OCI-M1 (cell line): ENCODE data around the gene HCN4.
"Not testable (repeated sequence)": the region's sequence is repeated elsewhere in the genome, so short reads cannot be mapped to it uniquely, and the experiment has no call there.

Experiments used
- DNase-seq: peaks from one replicate; lab custom pipeline; 2025; lab: John Stamatoyannopoulos, UW

HCN4 gene

DNA sequence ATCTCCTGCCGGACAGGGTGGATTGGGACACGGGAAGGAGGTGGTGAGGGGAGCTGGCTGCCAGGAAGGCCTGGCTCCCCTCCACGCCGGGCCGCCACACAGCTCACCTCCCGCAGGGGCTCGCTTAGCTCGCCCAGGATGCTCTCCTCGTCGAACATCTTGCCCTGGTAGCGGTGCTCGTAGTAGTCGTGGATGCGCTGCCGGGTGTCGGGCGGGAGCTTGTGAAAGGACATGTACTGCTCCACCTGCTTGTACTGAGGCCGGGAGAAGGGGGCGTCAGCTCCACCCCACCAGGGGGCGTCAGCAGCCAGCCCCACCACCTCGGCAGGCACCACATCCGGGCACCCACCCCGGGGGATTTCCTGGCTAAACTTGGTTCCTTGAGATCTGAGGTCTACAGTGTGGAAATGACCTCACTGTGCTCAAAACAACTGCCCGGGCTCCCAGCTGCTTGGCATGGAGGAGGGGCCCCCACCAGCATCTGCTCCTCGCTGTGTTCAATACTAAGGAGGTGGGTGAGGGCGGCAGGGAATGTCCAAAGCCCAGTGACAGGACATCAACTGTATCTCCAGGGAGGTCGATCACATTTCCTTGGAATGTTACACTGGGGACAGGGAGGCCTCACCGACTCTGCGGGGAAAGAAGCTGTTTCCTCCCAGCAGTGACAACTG lies 43.4 kb downstream of the HCN4 start:
- DNase-seq = peak; percentile 17

DNA sequence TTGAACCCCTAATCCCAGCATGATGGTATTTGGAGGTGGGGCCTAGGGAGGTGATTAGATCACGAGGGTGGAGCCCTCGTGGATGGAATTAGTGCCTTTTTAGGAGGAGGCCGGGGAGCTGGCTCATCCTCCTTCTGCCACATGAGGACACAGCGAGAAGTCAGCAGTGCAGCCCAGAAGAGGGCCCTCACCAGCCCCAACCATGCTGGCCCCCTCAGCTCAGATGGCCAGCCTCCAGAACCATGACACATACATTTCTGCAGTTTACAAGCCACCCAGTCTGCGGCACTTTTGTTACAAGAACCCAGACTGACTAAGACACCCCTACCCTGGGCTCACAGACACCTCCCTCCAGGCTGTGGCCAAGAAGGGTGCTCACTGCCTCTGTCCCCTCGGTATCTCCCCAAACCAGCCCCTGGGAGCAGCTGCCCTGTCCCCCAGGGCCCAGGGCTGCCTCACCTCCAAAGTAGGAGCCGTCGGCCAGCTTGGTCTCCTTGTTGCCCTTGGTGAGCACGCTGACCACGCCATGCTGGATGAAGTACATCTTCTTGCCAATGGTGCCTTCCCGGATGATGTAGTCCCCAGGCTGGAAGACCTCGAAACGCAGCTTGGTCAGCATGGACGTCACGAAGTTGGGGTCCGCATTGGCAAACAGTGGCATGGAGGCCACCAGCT lies 44.1 kb downstream of the HCN4 start:
- DNase-seq = no peak

DNA sequence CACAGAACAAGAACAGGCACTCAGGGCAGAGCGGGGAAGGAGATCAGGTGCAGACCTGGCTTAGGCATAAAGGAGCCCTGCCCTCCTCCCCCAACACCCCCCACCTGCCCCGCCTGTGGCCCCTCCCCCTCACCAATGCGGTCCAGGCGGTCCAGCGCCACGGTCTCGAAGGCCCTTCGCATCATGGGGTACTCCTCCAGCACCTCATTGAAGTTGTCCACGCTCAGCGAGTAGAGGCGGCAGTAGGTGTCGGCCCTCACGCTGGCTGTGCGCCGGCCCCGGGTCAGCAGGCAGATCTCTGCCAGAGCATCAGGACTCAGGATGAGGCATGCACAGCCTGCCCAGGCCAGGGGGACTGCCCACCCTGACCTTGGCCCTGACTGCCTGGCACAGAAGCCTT lies 44.8 kb downstream of the HCN4 start:
- no peak for DNase-seq

DNA sequence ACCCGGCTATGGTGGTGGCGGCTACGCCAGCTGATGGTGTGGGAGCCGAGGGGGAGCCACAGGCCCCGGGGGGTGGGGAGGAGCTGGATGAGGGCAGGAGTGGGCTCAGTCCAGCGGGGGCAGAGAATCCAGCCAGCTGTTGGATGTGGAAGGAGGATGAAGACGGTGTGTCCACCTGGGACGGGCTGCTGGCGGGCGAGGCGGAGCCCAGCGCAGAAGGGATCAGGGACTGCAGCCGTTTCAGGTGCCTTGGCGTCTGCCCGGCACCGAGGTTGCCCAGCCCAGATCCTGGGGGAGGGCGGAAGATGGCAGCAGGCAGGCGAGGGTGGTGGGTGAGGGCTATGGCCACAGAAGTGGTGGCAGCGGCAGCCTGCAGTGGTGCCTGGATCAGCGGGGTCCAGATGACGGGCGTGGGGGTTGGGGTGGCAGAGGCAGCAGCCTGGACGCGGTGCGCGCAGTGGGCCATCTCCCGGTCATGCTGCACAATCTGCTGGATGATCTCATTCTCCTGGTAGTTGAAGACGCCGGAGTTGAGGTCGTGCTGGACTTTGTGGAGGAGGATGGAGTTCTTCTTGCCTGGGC lies 45.3 kb downstream of the HCN4 start:
- no peak for DNase-seq

DNA sequence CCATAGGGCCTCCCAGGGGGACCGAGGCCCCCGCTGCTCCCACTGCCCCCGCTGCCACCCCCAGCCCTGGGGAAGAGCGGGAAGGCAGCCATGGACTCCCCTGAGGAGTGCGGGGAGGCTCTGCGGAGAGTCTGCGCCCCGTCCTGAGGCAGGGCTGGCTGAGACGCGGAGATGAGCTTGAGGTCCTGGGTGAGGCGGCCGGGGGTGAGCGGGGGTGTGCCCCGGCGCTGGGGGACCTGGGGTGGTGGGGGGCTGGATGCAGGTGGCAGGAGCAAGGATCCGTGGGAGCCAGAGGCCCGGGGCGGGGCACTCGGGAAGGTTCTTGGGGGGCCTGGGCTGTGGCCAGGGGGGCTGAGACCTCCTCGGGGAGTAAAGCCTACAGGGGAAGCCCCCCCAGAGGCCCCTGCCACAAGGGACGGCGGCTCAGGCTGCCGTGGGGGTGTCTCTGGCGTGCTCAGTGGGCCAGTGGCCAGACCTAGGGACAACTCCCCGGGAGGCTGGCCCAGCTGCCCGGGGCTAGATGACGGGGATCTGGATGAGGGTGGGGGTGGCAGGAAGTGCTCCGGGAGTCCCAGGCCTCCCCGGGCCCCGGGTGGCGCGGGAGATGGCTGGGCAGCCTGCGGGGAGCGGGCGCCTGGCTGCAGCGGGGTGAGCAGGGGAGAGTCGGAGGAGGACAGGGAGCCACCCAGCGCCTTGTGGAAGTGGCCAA lies 45.9 kb downstream of the HCN4 start:
- no peak for DNase-seq

DNA sequence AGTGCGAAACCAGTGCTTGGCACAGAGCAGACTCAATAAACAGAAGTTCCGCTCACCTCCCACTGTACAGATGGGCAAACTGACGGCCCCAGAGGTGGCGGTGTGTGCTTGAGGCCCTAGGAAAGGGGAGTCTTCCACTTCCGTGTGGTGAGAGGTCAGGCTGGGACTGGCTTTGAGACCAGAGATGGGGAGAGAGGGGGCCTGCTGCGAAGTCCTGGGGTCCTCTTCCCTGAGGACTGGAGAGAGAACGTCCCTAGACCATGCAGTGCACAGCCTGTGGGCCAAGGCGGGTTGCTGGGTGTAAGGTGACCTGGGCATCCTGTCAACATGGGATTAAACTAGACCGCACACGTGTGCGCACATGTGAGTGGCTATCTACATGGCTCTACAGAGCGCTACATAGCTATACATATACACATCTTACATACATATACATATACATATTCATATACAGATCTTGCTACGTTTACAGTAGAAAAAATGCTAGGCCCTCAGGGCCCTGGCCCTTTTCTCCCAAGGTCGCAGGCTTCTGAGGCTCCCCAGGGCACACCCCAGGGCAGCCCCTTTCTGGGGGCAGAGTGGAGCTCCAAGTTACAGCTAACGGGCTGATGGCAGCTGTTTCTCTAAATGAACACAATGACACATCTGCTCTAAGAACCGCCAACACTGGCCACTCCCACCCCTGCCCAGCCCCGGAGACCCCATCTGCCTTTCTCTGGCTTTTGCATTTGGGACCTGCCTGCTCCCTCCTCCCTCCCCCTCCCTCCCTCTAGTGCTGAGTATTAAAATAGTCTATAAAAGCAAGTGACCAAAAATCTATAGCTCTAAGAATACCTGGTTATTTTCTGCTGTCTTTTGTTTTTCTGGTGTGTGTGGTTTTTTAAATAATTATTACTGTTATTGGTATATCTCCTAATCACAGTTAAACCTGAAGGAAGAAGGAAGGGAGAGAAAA lies 47.0 kb downstream of the HCN4 start:
- no peak for DNase-seq

DNA sequence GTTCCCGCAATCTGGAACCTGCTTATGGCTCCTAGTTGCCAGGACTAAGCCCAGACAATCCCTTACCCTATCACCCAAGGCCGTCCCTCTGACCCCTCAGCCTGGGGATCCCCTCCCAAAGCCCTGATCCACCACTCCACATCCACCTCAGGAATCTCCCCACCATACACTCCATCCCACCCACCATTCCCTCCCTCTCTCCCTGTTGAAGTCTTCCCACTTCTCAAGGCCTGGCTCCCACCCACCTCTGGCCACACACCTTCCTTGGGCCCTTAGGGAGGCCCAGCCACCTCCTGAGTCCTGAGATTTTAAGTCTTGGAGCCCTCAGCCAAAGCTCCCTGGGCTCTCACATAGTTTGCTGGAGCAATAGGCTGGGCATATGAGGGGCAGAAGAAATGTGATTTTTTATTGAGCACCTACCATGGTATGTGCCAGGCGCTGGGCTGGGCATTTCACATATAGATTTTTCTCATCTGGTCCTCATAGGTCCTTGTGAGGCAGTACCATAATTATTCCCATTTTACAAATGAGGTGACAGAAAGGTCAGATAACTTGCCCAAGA lies 48.1 kb downstream of the HCN4 start:
- no peak for DNase-seq

DNA sequence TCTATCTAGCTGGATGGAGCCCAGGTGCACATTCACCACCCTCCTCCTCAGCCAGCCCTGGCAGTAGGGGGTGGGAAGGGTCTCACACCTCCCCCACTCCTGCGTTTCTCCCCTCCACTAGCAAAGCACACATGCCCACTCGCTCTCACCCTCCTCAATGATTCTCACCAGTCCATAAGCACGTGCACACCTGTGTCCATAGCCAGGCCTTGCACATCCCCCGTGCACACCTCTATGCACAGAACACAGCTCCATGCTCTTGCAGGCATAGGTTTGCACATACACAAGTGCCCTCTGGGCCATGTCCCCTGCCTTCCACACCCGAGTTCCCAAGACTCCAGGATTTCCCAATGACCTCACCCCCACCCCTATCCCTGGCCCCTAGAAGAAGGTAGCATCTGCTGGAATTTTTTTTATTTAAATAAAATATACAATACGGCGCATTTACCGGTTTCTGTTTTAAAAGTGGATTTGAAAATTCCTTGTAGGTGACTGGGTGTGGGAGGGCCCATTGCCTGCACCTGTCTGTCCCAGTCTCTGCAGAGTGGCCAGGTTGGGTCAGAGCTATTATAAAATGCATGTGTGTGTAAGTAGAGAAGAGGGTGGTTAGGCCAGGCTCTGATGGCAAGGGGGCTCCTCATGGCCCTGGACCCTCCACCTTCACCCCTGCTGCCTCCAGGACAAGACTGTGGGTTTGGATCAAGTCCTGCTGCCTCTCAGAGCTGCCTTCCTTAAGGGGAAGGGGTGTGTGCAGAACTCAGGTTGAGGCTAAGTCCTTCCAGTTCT lies 49.1 kb downstream of the HCN4 start:
- no peak for DNase-seq

DNA sequence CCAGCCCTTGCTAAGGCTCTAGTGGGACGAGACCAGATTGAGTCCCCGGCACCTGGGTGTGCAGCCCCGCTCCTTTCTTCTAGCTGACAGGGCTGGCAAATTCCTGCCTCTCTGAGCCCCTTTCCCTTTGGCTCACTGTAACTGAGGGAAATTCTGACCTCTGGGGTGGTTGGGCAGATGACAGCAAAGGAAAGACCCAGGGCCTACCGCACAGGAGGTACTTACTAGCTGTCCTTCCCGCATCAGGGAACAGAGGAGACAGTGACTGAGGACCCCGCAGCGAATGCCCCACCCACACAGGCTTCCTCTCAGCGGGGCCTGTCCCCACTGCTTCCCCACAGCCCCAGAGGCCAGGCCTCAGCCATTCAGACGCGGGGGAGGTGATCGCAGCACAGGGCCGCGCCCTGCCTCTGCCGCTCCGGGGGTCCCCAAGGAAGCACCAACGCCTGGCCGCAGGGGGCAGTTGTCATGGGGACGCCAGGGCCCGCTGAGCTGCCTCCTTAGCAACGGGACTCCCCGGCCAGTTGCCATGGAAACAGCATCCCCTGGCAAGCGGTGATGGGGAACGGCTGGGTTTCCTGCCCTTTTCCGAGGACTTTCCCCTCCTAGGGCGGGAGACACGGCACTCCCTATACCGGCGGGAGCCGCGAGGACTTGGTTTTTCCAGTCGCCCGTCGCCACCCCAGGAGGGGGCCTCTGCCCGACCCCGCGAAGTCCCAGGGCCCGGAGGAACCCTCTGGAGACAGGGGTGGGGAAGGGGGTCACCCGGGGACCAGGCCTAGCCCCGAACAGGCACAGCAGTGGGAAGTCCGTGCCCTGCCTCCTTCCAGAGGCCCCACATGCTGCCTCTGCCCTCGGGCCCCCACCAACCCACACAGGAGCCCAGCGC lies 50.1 kb downstream of the HCN4 start:
- DNase-seq = no peak

DNA sequence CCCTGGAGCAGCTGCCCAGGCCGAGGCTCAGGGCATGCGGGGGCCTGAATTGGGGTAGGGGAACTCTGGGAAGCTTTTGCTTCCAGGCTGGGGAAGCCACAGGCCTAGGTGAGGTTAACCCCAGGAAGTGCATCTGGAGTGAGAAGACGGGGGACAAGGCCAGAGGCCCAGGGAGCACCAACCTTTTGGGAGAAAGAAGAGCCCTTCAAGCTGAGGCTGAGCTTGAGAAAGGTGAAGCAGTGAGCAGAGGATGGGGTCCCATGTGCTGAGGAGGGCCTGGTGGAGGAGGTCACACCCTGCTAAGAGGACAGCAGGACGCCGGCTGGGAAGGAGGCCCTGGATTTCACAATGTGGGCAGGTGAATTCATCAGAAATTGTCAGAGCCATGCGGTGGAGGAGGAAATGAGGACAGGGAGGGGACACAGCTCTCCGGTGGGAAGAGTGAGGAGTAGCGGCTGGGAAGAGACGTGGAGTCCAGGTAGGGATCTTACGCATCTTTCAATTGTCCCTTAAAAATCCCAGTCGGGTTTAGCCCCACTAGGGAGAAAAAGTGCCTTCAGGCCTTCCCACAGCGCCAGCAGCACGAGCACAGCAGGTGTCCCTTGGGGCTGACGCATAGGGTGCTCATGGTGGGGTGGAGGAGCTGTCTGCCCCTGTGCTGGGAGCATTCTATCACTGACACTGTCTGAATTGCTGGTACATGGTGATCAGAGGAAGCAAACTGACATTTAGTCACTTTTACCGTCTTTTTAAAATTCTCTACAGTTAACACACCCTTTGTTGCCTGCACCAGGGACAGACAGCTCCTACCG lies 50.9 kb downstream of the HCN4 start:
- DNase-seq = no peak

DNA sequence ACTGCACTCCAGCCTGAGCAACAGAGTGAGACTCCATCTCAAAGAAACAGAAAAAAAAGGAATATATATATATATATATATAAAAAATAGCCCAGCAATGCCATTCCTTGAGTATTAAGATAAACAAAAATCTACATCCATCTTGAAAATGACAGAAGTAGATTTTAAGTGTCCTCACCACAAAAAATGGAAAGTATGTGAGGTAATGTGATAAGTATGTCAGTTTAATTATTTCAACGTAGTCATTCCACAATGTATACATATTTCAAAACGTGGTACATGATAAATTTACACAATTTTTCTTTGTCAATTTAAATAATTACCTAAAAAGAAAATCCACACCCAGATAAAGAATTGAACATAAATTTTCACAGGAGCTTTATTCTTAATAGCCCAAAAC lies 54.9 kb downstream of the HCN4 start:
- DNase-seq = no peak

DNA sequence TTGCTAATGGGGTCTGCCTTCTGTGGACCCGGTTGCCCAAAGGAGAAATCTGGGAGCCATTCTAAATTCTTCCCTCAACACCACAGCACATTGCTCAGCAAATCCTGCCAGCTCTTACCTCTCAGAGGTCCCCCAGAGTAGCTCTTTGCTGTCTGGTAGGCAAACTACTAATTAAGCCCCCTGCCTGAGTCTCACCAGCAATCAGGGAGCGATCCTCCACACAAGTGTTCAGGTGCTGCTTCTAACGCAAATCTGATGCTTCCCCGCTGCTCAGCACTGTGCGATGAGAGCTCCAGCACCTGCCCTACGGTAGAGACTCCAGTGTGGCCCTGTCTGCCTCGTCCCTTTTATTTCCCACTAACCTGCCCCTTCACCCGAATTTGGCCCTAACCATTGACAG lies 60.5 kb downstream of the HCN4 start:
- DNase-seq = no peak

DNA sequence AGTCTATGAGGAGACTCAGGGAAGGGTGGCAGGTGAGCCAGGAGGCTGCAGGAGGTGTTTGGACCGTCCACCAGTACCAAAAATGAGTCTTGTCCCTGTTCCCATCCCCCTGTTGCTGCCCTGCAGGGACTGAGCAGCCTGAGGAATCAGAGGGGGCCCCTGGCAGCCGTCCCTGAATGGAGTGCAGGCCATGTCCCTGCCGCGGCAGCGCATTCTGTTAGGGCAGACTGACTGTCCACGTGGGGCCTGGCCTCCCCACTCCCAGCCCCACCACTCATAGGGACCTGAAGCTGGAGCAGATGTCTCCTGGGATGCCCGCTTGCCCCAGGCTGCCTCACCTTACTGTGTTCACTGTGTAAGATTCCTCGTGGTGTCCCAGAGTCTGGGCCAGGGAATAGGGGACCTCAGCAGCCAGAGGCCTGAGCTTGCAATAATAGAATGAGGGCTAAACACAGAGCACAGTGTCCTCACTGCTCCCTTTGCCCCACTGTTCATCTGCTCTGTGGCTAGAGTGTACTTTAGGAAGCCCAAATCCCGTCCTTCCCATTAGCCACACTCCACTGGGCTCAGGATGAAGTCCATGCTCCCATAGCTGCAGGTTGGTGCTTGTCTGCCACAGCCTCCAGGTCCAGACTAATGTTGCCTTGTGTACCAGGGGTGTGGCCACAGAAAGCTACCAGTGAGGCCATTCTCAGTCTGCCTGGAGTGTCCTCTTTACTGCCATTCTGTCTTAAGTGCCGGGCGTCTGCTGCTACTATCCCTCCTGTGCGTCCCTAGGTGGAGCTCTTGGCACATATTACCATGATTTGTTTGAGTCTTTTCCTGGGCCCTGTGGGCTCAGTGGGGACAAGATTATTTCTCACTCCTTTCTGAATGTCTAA lies 63.2 kb downstream of the HCN4 start:
- DNase-seq = peak; percentile 35

DNA sequence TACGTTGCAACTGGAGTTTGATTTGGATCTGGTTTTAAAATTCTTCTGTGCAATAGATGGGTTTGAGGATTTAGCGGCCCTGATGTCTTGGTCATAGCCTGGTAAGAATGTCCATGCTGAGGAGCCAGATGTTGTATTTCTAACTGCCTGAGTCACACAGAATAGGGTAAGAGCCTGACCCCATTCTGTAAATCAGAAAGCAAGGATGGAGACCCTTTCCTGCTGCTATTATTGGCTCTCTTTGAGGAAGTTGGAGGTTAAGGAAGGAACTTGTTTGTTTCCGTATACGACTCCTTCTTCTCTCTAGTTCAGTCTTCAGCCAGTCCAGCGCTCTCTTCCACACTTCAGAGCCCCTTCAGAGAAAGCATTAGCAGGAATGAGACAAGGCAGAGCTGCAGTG lies 65.1 kb downstream of the HCN4 start:
- DNase-seq = no peak

DNA sequence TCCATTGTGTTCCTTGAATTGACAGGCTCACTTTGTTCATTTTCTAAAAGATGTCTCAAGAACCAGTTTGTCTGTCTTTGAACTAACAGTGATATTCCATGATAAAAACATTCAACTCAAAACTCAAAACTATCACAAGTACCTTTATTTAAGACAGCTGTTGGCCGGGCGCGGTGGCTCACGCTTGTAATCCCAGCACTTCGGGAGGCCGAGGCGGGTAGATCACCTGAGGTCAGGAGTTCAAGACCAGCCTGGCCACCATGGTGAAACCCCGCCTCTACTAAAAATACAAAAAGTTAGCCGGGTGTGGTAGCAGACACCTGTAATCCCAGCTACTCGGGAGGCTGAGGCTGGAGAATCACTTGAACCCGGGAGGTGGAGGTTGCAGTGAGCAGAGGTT lies 68.5 kb downstream of the HCN4 start:
- DNase-seq = not testable (repeated sequence)

DNA sequence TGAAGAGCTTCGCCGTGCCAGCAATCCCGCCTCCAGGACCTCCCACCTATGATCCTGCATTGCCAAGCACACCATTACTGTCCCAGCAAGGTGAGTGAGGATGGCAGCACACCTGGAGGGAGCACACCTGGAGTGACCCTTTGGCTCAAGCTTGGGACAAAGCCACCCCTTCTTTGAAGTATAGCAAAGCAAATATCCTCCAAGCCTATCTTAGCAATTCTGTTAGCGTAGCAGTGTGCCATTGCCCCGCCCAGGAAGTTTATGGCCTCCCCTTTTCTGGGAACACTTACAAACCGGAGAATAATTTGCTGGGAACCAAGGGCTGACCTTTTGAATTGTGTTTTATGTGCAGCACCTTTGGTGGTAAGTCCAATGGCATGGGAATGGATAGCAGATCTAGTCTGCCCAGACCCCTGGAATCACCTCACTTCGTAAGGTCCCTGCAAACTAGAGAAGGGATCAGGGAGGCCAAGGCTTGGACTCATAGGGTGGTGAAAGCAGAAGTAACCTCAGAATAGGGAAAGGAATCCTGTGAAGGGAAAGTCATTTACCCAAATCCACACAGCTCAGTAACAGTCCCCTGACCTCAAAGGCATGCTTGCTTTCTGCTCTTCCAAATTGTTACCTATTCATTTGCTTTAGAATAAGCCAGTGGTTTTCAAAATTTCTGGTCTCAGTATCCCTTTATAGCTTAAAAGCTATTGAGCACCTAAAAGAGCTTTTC lies 70.1 kb downstream of the HCN4 start:
- DNase-seq = no peak
